HepG2 (cell line): ENCODE measurements around the gene SOX21. TPM values are rescaled to one million over a fixed set of nuclear protein-coding genes. Genes with fewer than 3 reads are reported as not detected.

Experiments used
- ATAC-seq: fragments of 200-7000 bp; cut with Tn5 transposase; 3 replicates; pipeline ENCODE4 v1.9.1; 2020; ENCODE audit warnings: mild to moderate bottlenecking, moderate library complexity
- BruUV-seq: library from RNA; stranded (reverse); fragments of 400-500 nt; replicated peaks from 2 replicates; lab custom pipeline; 2021; lab: Mats Ljungman, UMichigan
- CTCF ChIA-PET: fragments of 300-600 bp; formaldehyde crosslinking; extraction: SDS; loops from one replicate; lab custom pipeline; 2021; ENCODE audit warnings: low total read pairs, inconsistent platforms, low intra/inter-chr PET ratio; lab: Yijun Ruan, JAX
- POLR2A ChIA-PET: fragments of 350-600 bp; sonication (Branson Sonifier 250); formaldehyde crosslinking; loops from one replicate; lab custom pipeline; 2020; ENCODE audit warnings: antibody characterized with exemption, inconsistent platforms; lab: Yijun Ruan, JAX
- DNase-seq: peaks from one replicate; pipeline ENCODE4 v3.0.0-alpha.2; 2015; ENCODE audit warnings: low spot score
- FAIRE-seq: peaks from 3 replicates; lab custom pipeline; 2011; peaks lifted over from hg19 to GRCh38; lab: Jason Lieb, UNC
- H2AFZ ChIP-seq: one replicate; pipeline ENCODE4 v1.6.1; 2011; ENCODE audit warnings: low read length, inconsistent platforms
- H3K27ac ChIP-seq: fragments of 300-600 bp; 3 replicates; pipeline ENCODE4 v1.8.0; 2011; ENCODE audit warnings: mixed run types, mild to moderate bottlenecking, mixed read lengths, low read length, inconsistent platforms; ENCODE audit not compliant: insufficient read depth; ENCODE audit errors: extremely low read length
- H3K27me3 ChIP-seq, 2 experiments: fragments of 200-600 bp in 1 of 2; 2 replicates in 1 of 2; 3 replicates in 1 of 2; pipeline versions ENCODE4 v1.6.0 to v1.8.0; 2011; ENCODE audit warnings: low read length in 2 of 2, mild to moderate bottlenecking in 2 of 2, moderate library complexity in 2 of 2, inconsistent platforms in 1 of 2; ENCODE audit not compliant: insufficient read depth in 2 of 2, control insufficient read depth in 1 of 2
- H3K36me3 ChIP-seq, 2 experiments: fragments of 200-600 bp in 1 of 2; replicated peaks in 1 of 2; 2 replicates in 1 of 2; 3 replicates in 1 of 2; pipeline versions ENCODE4 v1.5.1 to v1.8.0; 2011; ENCODE audit warnings: low read length in 2 of 2, inconsistent platforms in 1 of 2; ENCODE audit not compliant: insufficient read depth in 2 of 2, control insufficient read depth in 1 of 2
- H3K4me1 ChIP-seq: 2 replicates; pipeline ENCODE4 v1.5.1; 2012; ENCODE audit warnings: low read length, inconsistent platforms; ENCODE audit not compliant: insufficient read depth
- H3K4me2 ChIP-seq: 2 replicates; pipeline ENCODE4 v1.6.0; 2011; ENCODE audit warnings: low read depth, low read length, inconsistent platforms
- H3K4me3 ChIP-seq, 3 experiments: fragments of 200-600 bp in 1 of 3; sonication (generic), shearing (Covaris generic) in 1 of 3; replicated peaks in 1 of 3; 2 replicates each; pipeline ENCODE4 v1.5.1; 2011 to 2016; ENCODE audit warnings: low read length in 3 of 3, inconsistent platforms in 2 of 3, low read depth in 2 of 3, mild to moderate bottlenecking in 2 of 3, control low read depth in 1 of 3, mixed read lengths in 1 of 3; ENCODE audit not compliant: insufficient read depth in 1 of 3
- H3K79me2 ChIP-seq: one replicate; pipeline ENCODE4 v1.6.1; 2011; ENCODE audit warnings: low read length, inconsistent platforms; ENCODE audit not compliant: insufficient read depth
- H3K9ac ChIP-seq: 2 replicates; pipeline ENCODE4 v1.6.0; 2011; ENCODE audit warnings: mild to moderate bottlenecking, low read depth, low read length, inconsistent platforms; ENCODE audit not compliant: insufficient read depth
- H3K9me3 ChIP-seq: 2 replicates; pipeline ENCODE4 v1.5.1; 2012; ENCODE audit warnings: mild to moderate bottlenecking, low read length
- H4K20me1 ChIP-seq: 2 replicates; pipeline ENCODE4 v1.6.0; 2011; ENCODE audit warnings: inconsistent platforms, mild to moderate bottlenecking, low read length, moderate library complexity; ENCODE audit not compliant: insufficient read depth
- ATF5 ChIP-seq: sonication (generic); formaldehyde crosslinking; IDR thresholded peaks from 2 replicates; pipeline ENCODE4 v1.4.0; 2020; ENCODE audit warnings: mild to moderate bottlenecking, low read depth, missing genetic modification reagents
- GPN1 ChIP-seq: sonication (generic); formaldehyde crosslinking; IDR thresholded peaks from 2 replicates; pipeline ENCODE4 v1.5.1; 2020; ENCODE audit warnings: missing genetic modification reagents, borderline replicate concordance
- KDM2A ChIP-seq: sonication (generic); formaldehyde crosslinking; IDR thresholded peaks from 2 replicates; pipeline ENCODE4 v1.4.0; 2020; ENCODE audit warnings: low read depth, missing genetic modification reagents, borderline replicate concordance
- KDM4B ChIP-seq: sonication (generic); formaldehyde crosslinking; IDR thresholded peaks from 2 replicates; pipeline ENCODE4 v1.4.0; 2020; ENCODE audit warnings: missing genetic modification reagents
- NCOA2 ChIP-seq: sonication (generic); formaldehyde crosslinking; IDR thresholded peaks from 2 replicates; pipeline ENCODE4 v1.8.0; 2022; ENCODE audit warnings: inconsistent platforms
- PRMT3 ChIP-seq: sonication (generic); formaldehyde crosslinking; IDR thresholded peaks from 2 replicates; pipeline ENCODE4 v1.8.1; 2022; ENCODE audit warnings: low read depth, mild to moderate bottlenecking, moderate library complexity, missing genetic modification reagents, borderline replicate concordance
- RFX3 ChIP-seq: IDR thresholded peaks from 2 replicates; pipeline ENCODE4 v1.6.1; 2016; ENCODE audit warnings: missing biosample characterization, missing genetic modification reagents
- RNF219 ChIP-seq: sonication (generic); formaldehyde crosslinking; IDR thresholded peaks from 2 replicates; pipeline ENCODE4 v1.5.0; 2020; ENCODE audit warnings: mild to moderate bottlenecking, missing genetic modification reagents
- RORA ChIP-seq: sonication (generic); formaldehyde crosslinking; IDR thresholded peaks from 2 replicates; pipeline ENCODE4 v1.5.0; 2020; ENCODE audit warnings: mild to moderate bottlenecking, missing genetic modification reagents, moderate library complexity
- TFDP2 ChIP-seq: sonication (generic); formaldehyde crosslinking; IDR thresholded peaks from 2 replicates; pipeline ENCODE4 v1.4.0; 2020; ENCODE audit warnings: missing genetic modification reagents
- THAP8 ChIP-seq: sonication (generic); formaldehyde crosslinking; IDR thresholded peaks from 2 replicates; pipeline ENCODE4 v1.5.1; 2020; ENCODE audit warnings: missing genetic modification reagents, mild to moderate bottlenecking, borderline replicate concordance
- ZFYVE20 ChIP-seq: sonication (generic); formaldehyde crosslinking; IDR thresholded peaks from 2 replicates; pipeline ENCODE4 v1.8.0; 2023; ENCODE audit warnings: low read depth, mild to moderate bottlenecking, moderate library complexity, missing genetic modification reagents, borderline replicate concordance
- ZNF598 ChIP-seq: sonication (generic); formaldehyde crosslinking; IDR thresholded peaks from 2 replicates; pipeline ENCODE4 v1.5.1; 2020; ENCODE audit warnings: mild to moderate bottlenecking, missing genetic modification reagents, borderline replicate concordance
- ZNF749 ChIP-seq: sonication (generic); formaldehyde crosslinking; IDR thresholded peaks from 2 replicates; pipeline ENCODE4 v1.8.0; 2022; ENCODE audit warnings: mild to moderate bottlenecking, missing genetic modification reagents, moderate library complexity, borderline replicate concordance
- ZNF883 ChIP-seq: sonication (generic); formaldehyde crosslinking; IDR thresholded peaks from 2 replicates; pipeline ENCODE4 v1.5.1; 2020; ENCODE audit warnings: mild to moderate bottlenecking, missing genetic modification reagents; ENCODE audit errors: not compliant biosample characterization
- WGBS: methylation state at CpG from one replicate; pipeline ENCODE4 v1.1.6; 2017; ENCODE audit warnings: low lambda C conversion rate; 5-methylcytosine and 5-hydroxymethylcytosine counted together
- in situ Hi-C: cut with HindIII; loops from 2 replicates; pipeline ENCODE4 v1.10.0; 2017; ENCODE audit warnings: low pct_unique_long_range_greater_than_20kb; ENCODE audit not compliant: extremely low pct_ligation_motif_present
- intact Hi-C: fragments of 100-400 bp; cut with micrococcal nuclease; formaldehyde crosslinking; loops from one replicate; pipeline ENCODE4 v1.10.0; 2022; ENCODE audit not compliant: unreplicated experiment
- polyA plus RNA-seq, 8 experiments: library from polyadenylated mRNA; depleted of rRNA in 3 of 8; stranded (reverse) in 7 of 8; unstranded in 1 of 8; fragments of >200 nt; fragmentation: Illumina TruSeq in 4 of 8; extraction: Trizol in 4 of 8; gene quantifications; 2 replicates each; pipeline versions ENCODE4 v1.2.1 to v1.2.3, GENCODE V29; 2011 to 2016; ENCODE audit warnings: low read depth in 4 of 8, missing spikeins in 1 of 8, mixed read lengths in 1 of 8; ENCODE audit not compliant: insufficient read depth in 1 of 8
- total RNA-seq, 5 experiments: library from RNA; depleted of rRNA; stranded (reverse); fragments of >200 nt; fragmentation: Illumina TruSeq; extraction: Trizol; gene quantifications; 2 replicates each; pipeline ENCODE4 v1.2.3, GENCODE V29; 2016; ENCODE audit warnings: low read depth in 1 of 5
- TF ChIP-seq, protein P1 (sequence below): IDR thresholded peaks from 2 replicates; pipeline ENCODE4 v1.6.1; 2016; ENCODE audit warnings: missing biosample characterization, missing genetic modification reagents, low read depth
- TF ChIP-seq, protein P2 (sequence below): sonication (generic); formaldehyde crosslinking; conservative IDR thresholded peaks from 2 replicates; pipeline ENCODE4 v1.4.0; 2020; ENCODE audit warnings: missing genetic modification reagents

The SOX21 gene
- total and polyA plus RNA-seq, 2 of the 13 experiments (the other 11 are each of a cell fraction or from before 2014, with no cell fraction given), result not detected

- Histone ChIP-seq H3K27ac (no peak overlapping the region), H3K9ac (no peak overlapping the region), H3K9me3 (no peaks in the 10 kb centered on the region), H3K4me1 (no peaks in the 10 kb centered on the region), H3K27me3 (no peaks in the 10 kb centered on the region), H3K36me3 (no peaks in the 10 kb centered on the region), H3K79me2 (no peaks in the 10 kb centered on the region), H3K4me2 (no peak overlapping the region), H3K4me3 (no peak overlapping the region), H4K20me1 (no peaks in the 10 kb centered on the region), H2AFZ (no peak overlapping the region)
- DNase-seq (no peak), ATAC-seq (no peak), FAIRE-seq (no peak)
- CTCF ChIA-PET, result no interaction called here
- in situ Hi-C loops, result no loop called here
- no TSS peak for BruUV-seq
- intact Hi-C loops, result no loop called here
- POLR2A ChIA-PET, result no interaction called here
- 57% methylated on average over 22 of the region's 22 CpGs for WGBS
- TF ChIP-seq PRMT3 (no peak), GPN1 (no peak), NCOA2 (CRISPR knock-in tag) (no peak), KDM2A (CRISPR knock-in tag) (no peak), ZNF598 (CRISPR knock-in tag) (no peak), TFDP2 (no peak), RFX3 (CRISPR knock-in tag) (no peak), ZNF749 (CRISPR knock-in tag) (no peak), ZFYVE20 (CRISPR knock-in tag) (no peak), KDM4B (CRISPR knock-in tag) (no peak), RNF219 (CRISPR knock-in tag) (no peak), ZNF883 (CRISPR knock-in tag) (no peak), THAP8 (no peak), RORA (CRISPR knock-in tag) (no peak), ATF5 (CRISPR knock-in tag) (no peak)
- TF ChIP-seq, protein P1, sequence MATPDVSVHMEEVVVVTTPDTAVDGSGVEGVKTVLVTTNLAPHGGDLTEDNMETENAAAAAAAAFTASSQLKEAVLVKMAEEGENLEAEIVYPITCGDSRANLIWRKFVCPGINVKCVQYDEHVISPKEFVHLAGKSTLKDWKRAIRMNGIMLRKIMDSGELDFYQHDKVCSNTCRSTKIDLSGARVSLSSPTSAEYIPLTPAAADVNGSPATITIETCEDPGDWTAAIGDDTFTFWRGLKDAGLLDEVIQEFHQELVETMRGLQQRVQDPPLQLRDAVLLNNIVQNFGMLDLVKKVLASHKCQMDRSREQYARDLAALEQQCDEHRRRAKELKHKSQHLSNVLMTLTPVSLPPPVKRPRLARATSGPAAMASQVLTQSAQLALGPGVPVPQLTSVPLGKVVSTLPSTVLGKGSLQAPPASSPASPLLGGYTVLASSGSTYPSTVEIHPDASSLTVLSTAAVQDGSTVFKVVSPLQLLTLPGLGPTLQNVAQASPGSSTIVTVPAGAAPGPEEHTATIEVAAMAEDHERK (CRISPR knock-in tag), result no peak
- TF ChIP-seq, protein P2, sequence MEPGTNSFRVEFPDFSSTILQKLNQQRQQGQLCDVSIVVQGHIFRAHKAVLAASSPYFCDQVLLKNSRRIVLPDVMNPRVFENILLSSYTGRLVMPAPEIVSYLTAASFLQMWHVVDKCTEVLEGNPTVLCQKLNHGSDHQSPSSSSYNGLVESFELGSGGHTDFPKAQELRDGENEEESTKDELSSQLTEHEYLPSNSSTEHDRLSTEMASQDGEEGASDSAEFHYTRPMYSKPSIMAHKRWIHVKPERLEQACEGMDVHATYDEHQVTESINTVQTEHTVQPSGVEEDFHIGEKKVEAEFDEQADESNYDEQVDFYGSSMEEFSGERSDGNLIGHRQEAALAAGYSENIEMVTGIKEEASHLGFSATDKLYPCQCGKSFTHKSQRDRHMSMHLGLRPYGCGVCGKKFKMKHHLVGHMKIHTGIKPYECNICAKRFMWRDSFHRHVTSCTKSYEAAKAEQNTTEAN, result no peak
Measured at GRCh38 chr13:94759120-94759728, 46.9 kb upstream of the SOX21 start.
